ENCODE data around the gene ATP11A.

ATP11A gene

GRCh38 chr13:112819816-112820215 lies 130.0 kb downstream of the ATP11A start:
- DNase-seq (ENCODE audit: low read depth, low spot score) = no peak
- H3K4me3 ChIP-seq (ENCODE audit: low read length) = no peak overlapping the region

- DNase-seq (ENCODE audit: low read depth, low spot score) = no peak
- H3K4me3 ChIP-seq (ENCODE audit: low read length) = no peak overlapping the region
Measured at GRCh38 chr13:112820318-112820717, 130.5 kb downstream of the ATP11A start.

GRCh38 chr13:112821340-112822055 lies 131.7 kb downstream of the ATP11A start:
- no peak overlapping the region for H3K4me3 ChIP-seq (ENCODE audit: low read length)
- DNase-seq (ENCODE audit: low read depth, low spot score) = no peak

GRCh38 chr13:112822851-112823250 lies 133.0 kb downstream of the ATP11A start:
- DNase-seq (ENCODE audit: low read depth, low spot score) = no peak

GRCh38 chr13:112824429-112824828 lies 134.6 kb downstream of the ATP11A start:
- no peak for DNase-seq (ENCODE audit: low read depth, low spot score)
- no peak overlapping the region for H3K4me3 ChIP-seq (ENCODE audit: low read length)

More at GRCh38 chr13:112822851-112823250, 133.0 kb downstream of the ATP11A start:
- no peak overlapping the region for H3K4me3 ChIP-seq (ENCODE audit: low read length)

GRCh38 chr13:112825071-112825470 lies 135.2 kb downstream of the ATP11A start:
- no peak for DNase-seq (ENCODE audit: low read depth, low spot score)
- H3K4me3 ChIP-seq (ENCODE audit: low read length) = no peak overlapping the region

- no peak for DNase-seq (ENCODE audit: low read depth, low spot score)
- H3K4me3 ChIP-seq (ENCODE audit: low read length) = no peak overlapping the region
Measured at GRCh38 chr13:112825875-112826274, 136.0 kb downstream of the ATP11A start.

GRCh38 chr13:112826565-112826964 lies 136.7 kb downstream of the ATP11A start:
- H3K4me3 ChIP-seq (ENCODE audit: low read length) = no peak overlapping the region
- no peak for DNase-seq (ENCODE audit: low read depth, low spot score)

- no peak overlapping the region for H3K4me3 ChIP-seq (ENCODE audit: low read length)
- no peak for DNase-seq (ENCODE audit: low read depth, low spot score)
Measured at GRCh38 chr13:112828082-112828699, 138.4 kb downstream of the ATP11A start.

GRCh38 chr13:112828756-112829155 lies 138.9 kb downstream of the ATP11A start:
- no peak overlapping the region for H3K4me3 ChIP-seq (ENCODE audit: low read length)
- no peak for DNase-seq (ENCODE audit: low read depth, low spot score)

GRCh38 chr13:112831196-112831595 lies 141.4 kb downstream of the ATP11A start:
- H3K4me3 ChIP-seq (ENCODE audit: low read length) = no peak overlapping the region
- no peak for DNase-seq (ENCODE audit: low read depth, low spot score)

- no peak overlapping the region for H3K4me3 ChIP-seq (ENCODE audit: low read length)
- DNase-seq (ENCODE audit: low read depth, low spot score) = no peak
Measured at GRCh38 chr13:112831801-112832200, 142.0 kb downstream of the ATP11A start.

GRCh38 chr13:112832811-112833210 lies 143.0 kb downstream of the ATP11A start:
- no peak overlapping the region for H3K4me3 ChIP-seq (ENCODE audit: low read length)
- no peak for DNase-seq (ENCODE audit: low read depth, low spot score)

- no peak overlapping the region for H3K4me3 ChIP-seq (ENCODE audit: low read length)
- no peak for DNase-seq (ENCODE audit: low read depth, low spot score)
Measured at GRCh38 chr13:112833551-112834257, 143.9 kb downstream of the ATP11A start.

GRCh38 chr13:112835344-112835743 lies 145.5 kb downstream of the ATP11A start:
- DNase-seq (ENCODE audit: low read depth, low spot score) = no peak
- no peak overlapping the region for H3K4me3 ChIP-seq (ENCODE audit: low read length)

- DNase-seq (ENCODE audit: low read depth, low spot score) = no peak
Measured at GRCh38 chr13:112835796-112836195, 146.0 kb downstream of the ATP11A start.

GRCh38 chr13:112836940-112837339 lies 147.1 kb downstream of the ATP11A start:
- H3K4me3 ChIP-seq (ENCODE audit: low read length) = no peak overlapping the region
- no peak for DNase-seq (ENCODE audit: low read depth, low spot score)

More at GRCh38 chr13:112835796-112836195, 146.0 kb downstream of the ATP11A start:
- no peak overlapping the region for H3K4me3 ChIP-seq (ENCODE audit: low read length)

- H3K4me3 ChIP-seq (ENCODE audit: low read length) = no peak overlapping the region
- no peak for DNase-seq (ENCODE audit: low read depth, low spot score)
Measured at GRCh38 chr13:112837371-112838037, 147.7 kb downstream of the ATP11A start.

GRCh38 chr13:112838038-112838841 lies 148.4 kb downstream of the ATP11A start:
- H3K4me3 ChIP-seq (ENCODE audit: low read length) = no peak overlapping the region
- no peak for DNase-seq (ENCODE audit: low read depth, low spot score)
